WTC11 (cell line): ENCODE measurements around the gene TP53BP2.

ENCODE experiments used
- ATF2 ChIP-seq: sonication (generic); formaldehyde crosslinking; IDR thresholded peaks from 2 replicates; pipeline ENCODE4 v1.8.1; 2022; ENCODE audit warnings: low read depth, missing genetic modification reagents, borderline replicate concordance
- CTCF ChIP-seq: fragments of 200-600 bp; IDR thresholded peaks from 2 replicates; pipeline ENCODE4 v1.8.0; 2022; ENCODE audit warnings: antibody characterized with exemption
- E2F5 ChIP-seq: sonication (generic); formaldehyde crosslinking; IDR thresholded peaks from 2 replicates; pipeline ENCODE4 v1.8.1; 2022; ENCODE audit warnings: mild to moderate bottlenecking, moderate library complexity, missing genetic modification reagents
- FOXK1 ChIP-seq: sonication (generic); formaldehyde crosslinking; IDR thresholded peaks from 2 replicates; pipeline ENCODE4 v1.8.0; 2022; ENCODE audit warnings: mild to moderate bottlenecking, moderate library complexity, missing genetic modification reagents
- FOXP4 ChIP-seq: sonication (generic); formaldehyde crosslinking; IDR thresholded peaks from 2 replicates; pipeline ENCODE4 v1.8.0; 2022; ENCODE audit warnings: mild to moderate bottlenecking, missing genetic modification reagents
- JUN ChIP-seq: sonication (generic); formaldehyde crosslinking; IDR thresholded peaks from 2 replicates; pipeline ENCODE4 v1.8.0; 2023; ENCODE audit warnings: mild to moderate bottlenecking, missing genetic modification reagents
- KAT7 ChIP-seq: sonication (generic); formaldehyde crosslinking; IDR thresholded peaks from 2 replicates; pipeline ENCODE4 v1.8.1; 2023; ENCODE audit warnings: missing genetic modification reagents, mild to moderate bottlenecking, borderline replicate concordance
- PRDM15 ChIP-seq: sonication (generic); formaldehyde crosslinking; IDR thresholded peaks from 2 replicates; pipeline ENCODE4 v1.8.0; 2022; ENCODE audit warnings: missing genetic modification reagents
- PREB ChIP-seq: sonication (generic); formaldehyde crosslinking; IDR thresholded peaks from 2 replicates; pipeline ENCODE4 v1.8.1; 2022; ENCODE audit warnings: mild to moderate bottlenecking, missing genetic modification reagents, moderate library complexity, borderline replicate concordance
- SMAD4 ChIP-seq: sonication (generic); formaldehyde crosslinking; IDR thresholded peaks from 2 replicates; pipeline ENCODE4 v1.8.0; 2022; ENCODE audit warnings: mild to moderate bottlenecking, missing genetic modification reagents
- TCF7 ChIP-seq: sonication (generic); formaldehyde crosslinking; IDR thresholded peaks from 2 replicates; pipeline ENCODE4 v1.8.0; 2022; ENCODE audit warnings: mild to moderate bottlenecking, low read depth, missing genetic modification reagents, moderate library complexity
- USF1 ChIP-seq: sonication (generic); formaldehyde crosslinking; IDR thresholded peaks from 2 replicates; pipeline ENCODE4 v1.8.0; 2022; ENCODE audit warnings: mild to moderate bottlenecking, missing genetic modification reagents
- ZBTB43 ChIP-seq: sonication (generic); formaldehyde crosslinking; IDR thresholded peaks from 2 replicates; pipeline ENCODE4 v1.8.1; 2023; ENCODE audit warnings: mild to moderate bottlenecking, missing genetic modification reagents
- ZNF121 ChIP-seq: sonication (generic); formaldehyde crosslinking; IDR thresholded peaks from 2 replicates; pipeline ENCODE4 v1.8.0; 2023; ENCODE audit warnings: missing genetic modification reagents

GRCh38 chr1:223796210-223796609, 49.5 kb downstream of the TP53BP2 start:
- no peak for TF ChIP-seq ATF2
- no peak for TF ChIP-seq ZBTB43 (CRISPR knock-in tag)
- no peak for TF ChIP-seq CTCF
- no peak for TF ChIP-seq PRDM15
- TF ChIP-seq ZNF121 (CRISPR knock-in tag), result no peak
- no peak for TF ChIP-seq KAT7
- no peak for TF ChIP-seq FOXK1 (CRISPR knock-in tag)
- TF ChIP-seq JUN (CRISPR knock-in tag), result no peak
- TF ChIP-seq SMAD4 (CRISPR knock-in tag), result no peak
- TF ChIP-seq PREB (CRISPR knock-in tag), result no peak
- no peak for TF ChIP-seq USF1
- TF ChIP-seq TCF7 (CRISPR knock-in tag), result no peak
- TF ChIP-seq FOXP4, result no peak
- no peak for TF ChIP-seq E2F5
